ENCODE measurements around the gene LRRK1. TPM values are rescaled to one million over a fixed set of nuclear protein-coding genes. Genes with fewer than 3 reads are reported as not detected.

Gene LRRK1
- total RNA-seq, 1 experiment from 2014 or later = 1.7 TPM

DNA sequence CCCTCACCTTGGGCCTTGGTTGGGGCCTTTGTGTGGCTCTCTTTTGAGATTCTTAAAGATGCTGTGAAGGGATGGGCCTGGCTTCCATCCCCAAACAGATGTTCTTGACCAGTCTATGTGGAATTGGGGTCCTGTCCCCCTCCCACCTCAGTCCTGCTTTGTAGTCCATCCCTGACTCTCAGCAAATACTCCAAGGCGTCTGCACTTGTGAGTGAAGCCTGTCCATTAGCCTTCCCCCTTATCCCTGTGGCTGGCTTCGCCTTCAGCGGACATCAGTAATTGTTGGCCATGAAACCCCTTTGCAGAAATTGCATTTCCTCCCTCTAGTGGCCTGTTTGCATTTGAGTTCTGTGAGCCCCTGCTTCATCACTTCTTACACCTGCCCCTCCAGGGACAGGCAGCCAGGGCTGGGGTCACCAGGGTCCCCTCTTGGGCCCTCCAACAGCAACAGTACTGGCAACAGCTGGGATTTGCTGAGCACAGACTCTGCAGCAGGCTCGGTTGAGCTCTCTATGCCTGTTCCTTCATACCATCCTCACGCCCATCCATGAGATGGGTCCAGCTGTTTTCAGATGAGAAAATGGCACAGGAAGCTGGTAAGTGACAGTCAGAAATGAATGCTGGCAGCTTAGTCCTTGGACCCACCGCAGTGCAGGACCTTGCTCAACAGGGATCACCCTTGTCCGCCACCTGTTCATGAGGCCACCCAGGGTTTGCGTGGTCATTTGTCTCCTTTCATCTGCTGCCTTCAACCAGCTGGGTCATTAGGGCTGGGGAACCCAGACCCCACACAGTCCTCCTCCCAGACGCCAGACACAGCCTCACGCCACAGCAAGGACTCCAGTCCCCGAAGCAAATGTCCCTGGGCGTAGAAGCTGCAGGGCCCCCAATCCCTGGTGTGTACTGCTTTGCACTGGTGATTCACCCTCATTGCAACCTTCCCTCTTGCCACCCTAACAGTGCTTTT, 8.9 kb upstream of the LRRK1 start:
- no peak for DNase-seq (ENCODE audit: low read depth)

DNA sequence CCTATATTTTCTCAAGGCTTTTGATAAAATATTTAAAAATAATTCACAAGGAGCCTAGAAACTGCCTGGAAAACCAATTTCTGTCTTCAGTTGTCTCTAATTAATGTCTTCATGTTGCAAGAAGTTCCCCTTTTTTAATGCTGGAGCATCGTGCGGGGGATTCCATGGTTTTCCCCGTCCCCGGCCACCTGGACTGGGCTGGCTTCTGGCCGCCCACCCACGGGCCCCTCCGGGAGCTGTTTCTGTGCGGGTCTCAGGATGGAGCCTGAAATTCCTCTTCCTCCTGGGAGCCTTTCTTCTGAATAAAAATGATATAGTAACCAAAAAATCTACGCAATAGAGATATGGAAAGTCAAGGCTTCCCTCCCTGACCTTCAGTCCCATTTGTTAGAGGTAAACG, 8.1 kb upstream of the LRRK1 start:
- no peak for DNase-seq (ENCODE audit: low read depth)

DNA sequence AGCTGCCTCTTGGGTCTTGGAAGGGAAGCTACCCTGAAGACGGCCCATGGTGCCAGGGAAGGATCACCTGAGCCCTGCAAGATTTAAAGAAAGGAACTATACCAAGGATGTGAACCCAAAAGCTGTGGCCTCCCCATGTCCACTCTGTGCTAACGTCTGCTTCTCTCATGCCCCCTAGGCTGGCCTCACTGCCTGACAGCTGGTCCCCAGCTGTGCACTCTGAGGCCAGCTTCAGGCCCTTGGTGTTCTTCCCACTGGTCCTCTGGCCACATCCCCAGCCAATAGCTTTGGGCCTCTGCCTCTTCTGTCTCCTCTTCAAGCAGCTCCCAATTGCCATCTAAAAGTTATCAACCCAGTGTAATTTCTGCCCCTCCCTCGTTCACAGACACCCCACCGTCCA, 5.2 kb upstream of the LRRK1 start:
- DNase-seq (ENCODE audit: low read depth) = no peak

DNA sequence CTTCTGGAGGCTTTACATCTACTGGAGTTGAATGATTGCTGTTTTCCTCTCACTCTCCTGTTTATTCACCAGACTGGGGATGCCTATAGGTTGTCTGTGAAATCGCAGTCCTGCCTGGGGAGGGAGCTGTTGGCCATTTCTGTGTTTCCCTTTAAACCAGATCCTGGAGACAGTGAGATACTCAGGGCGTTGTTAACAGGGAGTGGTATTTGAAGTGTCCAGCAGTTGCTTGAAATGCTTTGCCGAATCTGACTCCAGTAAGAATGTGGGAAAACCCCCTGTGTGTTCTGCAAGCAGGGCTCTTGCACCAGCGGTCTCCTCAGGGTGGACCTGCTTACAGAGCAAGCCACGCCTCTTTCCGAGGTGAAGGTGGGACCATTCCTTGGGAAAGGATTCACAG, 4.3 kb upstream of the LRRK1 start:
- peak; percentile 22 for DNase-seq (ENCODE audit: low read depth)

DNA sequence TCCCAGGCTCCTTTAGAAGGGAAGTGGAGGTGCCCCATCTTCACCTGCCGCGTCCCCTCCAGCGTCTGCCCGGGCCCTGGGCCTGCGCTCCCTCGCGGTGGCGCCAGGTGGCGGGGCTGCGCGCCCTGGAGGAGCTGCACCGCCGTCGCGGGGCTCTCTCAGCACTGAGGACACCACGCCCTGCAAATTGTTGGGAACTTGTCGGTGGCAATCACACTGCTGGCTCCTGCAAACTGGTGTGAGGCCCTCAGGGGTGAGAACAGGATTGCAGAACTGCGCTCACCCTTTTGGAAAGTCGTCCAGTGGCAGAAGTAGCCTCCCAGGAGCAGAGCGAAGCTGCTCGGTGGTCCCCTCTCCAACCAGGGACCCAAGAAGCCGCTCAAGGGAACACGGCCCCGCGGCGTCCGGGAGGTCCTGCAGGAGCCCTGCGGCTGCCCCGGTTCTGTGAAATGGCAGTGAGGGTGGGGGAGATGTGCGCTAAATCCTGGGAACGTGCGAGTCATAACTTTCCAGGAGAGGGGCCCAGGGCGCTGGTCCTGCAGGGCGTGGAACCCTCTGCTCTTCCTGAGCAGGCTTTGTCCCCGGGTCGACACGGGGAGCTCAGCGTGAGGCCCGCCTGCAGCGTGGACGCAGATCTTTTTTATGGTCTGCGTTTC, 995 bp upstream of the LRRK1 start:
- DNase-seq (ENCODE audit: low read depth) = no peak

DNA sequence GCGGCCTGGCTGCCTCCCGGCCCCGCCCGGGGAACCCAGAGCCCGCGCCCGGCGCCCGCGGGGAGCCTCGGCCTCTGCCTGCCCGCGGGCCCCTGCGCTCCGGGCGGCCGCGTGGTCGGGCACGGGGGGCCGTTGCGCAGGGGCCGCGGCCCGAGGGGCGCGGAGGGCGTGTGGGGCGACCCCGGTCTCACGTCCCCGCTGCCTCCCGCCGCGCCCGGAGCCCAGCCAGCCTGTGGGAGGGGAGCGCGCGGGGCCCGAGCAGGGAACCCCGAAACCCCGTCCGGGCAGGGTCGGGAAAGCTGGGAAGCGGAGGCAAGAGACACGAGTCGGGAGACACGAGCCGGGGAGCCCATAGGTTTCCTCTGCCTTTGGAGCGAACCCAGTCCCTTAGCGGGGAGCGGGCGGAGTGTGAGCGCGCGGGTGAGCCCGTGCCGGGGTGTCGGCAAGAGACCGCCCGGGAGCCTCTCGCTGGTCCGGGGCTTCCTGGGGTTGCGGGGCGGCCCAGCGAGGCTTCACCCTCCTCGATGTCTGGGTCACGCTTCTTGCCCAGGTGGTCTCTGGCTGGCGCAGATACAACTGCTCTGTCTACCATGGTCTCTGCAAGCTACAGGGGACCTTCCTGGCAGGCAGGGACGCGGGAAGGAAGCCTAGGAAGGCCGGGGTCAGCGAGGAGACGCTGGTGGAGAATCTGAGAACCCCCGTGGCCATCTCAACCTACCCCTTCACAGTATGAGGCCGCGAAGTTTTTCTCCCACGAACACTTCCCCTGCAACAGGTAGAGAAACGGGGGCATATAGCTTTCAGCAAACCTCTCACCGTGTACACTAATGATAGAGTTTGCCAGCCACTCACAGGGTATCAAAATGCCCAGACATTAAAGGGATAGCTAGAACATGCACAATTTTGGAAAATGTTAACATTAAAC, 586 bp downstream of the LRRK1 start:
- no peak for DNase-seq (ENCODE audit: low read depth)

DNA sequence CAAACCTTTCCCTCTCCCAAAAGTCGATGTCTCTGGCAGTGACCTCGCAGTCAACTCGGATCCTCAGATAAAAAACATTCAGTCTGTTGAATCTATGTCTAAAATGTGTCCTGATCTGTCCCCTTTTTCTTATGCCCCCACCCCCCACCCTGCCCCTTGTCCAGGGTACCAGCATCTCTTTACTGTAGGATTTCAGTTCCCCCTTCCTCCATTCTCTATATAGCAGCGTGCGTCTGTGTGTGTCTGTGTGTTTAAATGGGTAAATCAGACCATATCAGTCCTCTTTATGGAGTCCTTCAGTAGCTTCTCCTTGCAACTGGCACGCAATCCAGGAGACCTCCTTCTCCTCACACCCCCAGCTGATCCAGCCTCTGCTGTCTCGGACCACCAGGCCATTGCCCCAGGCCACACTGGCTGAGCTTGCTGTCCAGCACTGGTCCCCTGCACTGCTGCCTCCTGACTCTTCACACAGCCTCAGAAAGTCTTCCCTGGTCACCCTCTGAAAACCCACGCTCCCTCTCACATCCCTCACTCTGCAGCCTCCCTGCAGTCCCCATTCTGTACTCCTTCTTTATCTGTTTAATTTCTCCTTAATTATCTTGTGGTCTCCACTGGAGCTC, 1.5 kb downstream of the LRRK1 start:
- no peak for DNase-seq (ENCODE audit: low read depth)

DNA sequence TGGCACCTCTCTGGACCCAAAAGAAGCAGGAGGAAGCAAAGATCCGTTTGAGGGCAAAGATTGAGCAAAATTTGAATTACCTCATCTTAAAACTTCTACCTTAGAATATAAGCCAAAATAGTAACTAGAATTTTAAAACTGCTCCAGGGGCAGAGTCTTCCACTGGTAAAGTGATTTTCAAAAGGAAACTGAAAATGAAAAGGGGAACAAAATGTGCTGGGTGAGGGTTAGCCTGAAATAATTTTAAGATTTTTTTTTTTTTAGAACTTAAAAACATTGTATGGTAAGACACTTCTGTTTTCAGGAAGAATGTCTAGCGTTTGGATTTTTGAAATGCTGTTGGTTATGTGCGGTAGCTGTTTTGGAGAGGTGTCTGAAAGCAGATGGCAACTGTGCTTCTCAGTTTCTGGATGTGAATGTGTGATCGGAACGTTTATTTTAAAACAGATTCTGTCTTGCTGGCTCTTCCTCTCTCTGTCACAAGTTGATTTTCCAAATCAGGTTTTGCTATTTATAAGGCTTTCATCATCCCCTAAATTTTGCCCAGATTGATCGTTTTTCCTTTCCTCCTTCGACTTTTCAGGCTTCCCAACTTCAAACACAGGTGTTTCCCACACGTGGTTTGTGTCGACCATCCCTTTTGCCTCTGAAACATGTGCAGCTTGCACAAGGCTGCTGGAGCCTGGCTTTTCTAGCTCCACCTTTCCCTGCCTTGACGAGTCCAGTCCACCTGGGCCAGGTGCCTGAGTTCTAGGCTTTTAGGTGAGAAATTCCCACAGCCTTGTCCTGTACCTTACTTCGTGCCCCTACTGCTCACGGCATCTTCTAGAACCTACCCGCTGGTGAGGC, 3.3 kb downstream of the LRRK1 start:
- no peak for DNase-seq (ENCODE audit: low read depth)

DNA sequence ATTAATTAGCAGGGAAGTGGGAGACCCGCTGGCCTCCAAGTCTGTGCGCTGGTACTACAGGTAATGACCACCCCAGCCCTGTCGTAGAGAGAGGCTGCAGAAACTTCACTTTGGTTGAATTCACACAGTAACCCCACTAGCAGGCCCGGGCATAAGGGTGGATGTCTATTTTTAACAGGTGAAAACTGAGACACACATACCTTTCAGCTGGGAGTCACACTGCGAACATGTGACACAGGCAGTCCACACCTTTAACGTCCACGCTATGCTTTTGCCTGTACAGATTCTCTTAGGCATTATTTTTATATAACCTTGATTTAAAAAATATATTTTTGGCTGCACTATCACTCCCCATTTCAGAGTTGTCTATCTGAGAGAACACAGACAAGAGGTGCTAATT, 3.9 kb downstream of the LRRK1 start:
- DNase-seq (ENCODE audit: low read depth) = no peak

DNA sequence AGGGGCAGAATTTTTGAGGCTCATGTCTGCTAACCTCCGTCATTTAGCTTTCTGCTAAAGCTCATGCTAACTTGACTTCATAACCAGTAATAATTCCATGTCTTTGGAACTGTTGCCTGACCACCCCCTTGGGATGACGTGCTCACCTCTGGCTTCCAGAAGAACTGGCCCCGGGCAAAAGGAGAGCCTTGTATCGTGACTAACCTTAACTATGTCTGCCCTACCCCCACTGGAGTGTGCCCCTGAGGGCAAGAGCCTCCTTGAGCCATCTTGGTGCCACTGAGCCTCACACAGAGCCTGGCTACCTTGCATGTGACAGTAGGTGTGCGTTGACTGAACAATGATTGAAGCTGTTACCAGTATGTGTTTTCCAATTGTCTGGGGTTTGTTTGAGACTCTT, 4.7 kb downstream of the LRRK1 start:
- DNase-seq (ENCODE audit: low read depth) = peak; percentile 55

DNA sequence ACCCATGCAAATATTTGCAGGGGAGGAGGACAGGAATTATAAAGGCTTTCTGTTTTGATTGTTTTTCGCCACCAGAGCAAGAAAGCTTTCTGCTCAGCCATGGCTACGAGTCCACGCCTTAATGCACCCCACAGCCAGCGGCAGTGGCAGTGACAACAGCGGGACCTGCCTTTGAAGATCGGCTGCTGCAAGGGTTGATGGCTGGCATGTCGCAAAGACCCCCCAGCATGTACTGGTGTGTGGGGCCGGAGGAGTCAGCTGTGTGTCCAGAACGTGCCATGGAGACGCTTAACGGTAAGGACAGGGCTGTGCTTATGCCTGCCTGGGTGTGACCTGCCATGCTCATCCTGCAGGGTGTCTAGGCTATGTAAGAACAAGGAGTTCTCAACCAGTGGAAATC, 5.3 kb downstream of the LRRK1 start:
- no peak for DNase-seq (ENCODE audit: low read depth)

DNA sequence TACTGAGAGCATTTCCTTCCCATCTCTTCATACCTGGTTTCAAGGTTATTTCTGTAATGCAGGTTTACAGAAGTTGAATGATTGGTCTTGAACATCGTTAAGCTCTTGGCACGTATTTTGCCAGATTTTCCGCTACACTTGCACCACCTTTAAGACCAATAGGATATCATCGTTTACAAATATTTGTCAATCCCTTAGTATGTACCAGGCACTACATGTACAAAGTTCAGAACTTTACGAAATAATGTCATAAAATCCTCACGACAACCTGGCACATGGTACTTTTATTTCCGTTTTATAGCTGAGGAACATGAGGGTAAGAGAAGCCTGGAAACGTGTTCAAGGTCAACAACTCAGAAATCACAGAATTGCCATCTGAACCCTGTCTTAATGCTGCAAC, 6.3 kb downstream of the LRRK1 start:
- DNase-seq (ENCODE audit: low read depth) = no peak

DNA sequence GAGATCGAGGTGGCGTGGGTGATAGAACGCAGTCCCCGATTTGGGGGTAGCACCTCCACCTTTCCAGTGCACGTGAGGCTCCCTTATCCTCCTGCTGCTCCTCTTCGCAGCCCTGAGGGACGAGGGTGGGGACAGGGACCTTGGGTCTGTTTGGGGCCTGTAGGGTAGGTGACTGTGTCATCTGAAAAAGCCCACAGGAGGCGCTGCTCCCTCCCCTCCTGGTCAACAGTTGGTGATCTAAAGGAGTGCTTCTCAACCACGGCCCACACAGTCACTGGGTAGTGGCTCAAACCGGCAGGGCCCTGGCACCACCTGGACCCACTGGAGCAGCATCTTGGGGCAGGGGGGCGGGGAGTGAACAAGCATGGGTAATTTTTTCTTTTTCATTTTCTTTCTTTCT, 7.1 kb downstream of the LRRK1 start:
- DNase-seq (ENCODE audit: low read depth) = no peak

DNA sequence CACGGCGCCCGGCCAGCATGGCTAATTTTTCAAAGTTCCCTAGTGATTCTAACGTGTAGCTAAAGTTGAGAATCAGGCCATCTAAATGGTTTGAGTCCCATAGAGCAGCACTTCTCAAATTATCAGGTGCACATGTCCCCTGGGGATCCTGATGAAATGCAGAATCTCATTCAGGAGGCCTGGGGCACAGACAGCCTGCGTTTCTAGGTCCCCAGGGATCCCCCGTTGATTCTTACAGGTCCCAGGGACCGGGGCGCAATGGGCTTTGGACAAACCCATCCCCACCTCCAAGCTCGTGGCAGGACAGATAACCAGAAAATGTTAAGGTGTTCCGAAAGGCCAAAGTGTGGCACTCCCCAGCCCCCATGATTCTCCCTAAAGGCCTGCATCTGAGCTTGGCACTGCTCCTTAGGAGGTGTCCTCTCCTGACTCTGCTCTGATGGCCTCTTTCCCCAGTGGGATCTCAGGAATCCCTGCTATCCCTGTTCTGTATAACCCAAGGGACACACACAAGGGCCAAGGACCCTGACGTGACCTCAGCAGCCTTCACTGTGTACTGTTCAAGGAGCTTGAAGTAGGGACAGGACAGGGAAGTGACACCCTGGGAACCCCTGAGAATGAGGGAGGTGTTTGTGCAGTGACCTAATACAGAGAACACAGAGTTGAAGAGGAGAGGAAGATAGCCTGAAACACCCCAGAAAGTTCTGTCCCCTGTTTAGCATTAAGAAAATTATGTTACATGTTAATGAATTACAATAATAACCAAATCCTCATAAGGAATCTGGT, 8.0 kb downstream of the LRRK1 start:
- DNase-seq (ENCODE audit: low read depth) = no peak

DNA sequence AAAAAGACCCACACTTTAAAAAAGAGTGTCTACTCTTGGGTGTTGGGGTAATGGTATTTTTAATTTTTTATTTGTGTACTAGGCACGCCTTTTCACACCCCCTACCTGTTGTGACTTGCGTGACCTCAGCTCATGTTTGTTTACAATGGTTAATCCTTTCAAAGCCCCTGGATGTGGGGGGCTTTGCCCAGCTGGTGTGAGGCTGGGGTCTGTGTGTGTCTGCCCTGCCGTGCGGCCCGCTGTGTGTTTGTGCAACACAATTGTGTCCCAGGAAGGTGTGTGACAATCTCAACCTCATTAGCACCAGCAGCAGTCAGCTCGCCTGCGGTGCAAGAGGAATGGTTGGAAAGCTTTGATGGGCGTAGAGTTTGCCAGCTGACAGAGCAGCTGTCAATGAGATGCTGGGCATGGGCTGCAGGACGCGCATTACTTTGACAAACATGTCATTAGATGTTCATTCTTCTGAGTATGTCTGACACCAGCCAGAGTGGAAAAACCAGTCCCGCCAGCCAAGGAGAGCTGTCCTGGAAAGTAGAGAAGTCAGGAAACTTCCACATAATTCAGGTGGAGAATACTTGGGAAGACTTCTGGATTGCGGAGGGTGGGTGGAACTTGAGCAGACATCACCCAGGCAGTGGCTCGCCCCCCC, 9.6 kb downstream of the LRRK1 start:
- DNase-seq (ENCODE audit: low read depth) = no peak

DNA sequence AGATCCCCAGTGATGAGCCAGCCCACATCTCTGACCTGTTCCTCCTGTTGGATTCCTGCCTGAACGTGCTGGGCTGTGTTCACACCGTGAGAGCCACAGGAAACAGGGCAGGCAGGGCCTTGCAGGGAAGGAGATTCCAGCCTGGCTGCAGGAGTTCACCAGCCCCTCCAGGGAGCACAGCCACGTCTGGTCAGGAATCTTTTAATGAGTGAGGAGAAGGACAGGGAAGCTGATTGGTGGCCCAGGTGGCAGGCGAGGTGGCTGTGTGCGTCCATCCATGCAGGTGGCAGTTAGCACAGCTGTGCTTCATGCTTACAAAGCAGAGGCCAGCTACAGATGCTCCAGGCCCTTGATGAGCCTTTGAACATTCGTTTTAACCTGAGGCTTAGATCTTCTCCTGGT, 10.5 kb downstream of the LRRK1 start:
- DNase-seq (ENCODE audit: low read depth) = peak; percentile 45

DNA sequence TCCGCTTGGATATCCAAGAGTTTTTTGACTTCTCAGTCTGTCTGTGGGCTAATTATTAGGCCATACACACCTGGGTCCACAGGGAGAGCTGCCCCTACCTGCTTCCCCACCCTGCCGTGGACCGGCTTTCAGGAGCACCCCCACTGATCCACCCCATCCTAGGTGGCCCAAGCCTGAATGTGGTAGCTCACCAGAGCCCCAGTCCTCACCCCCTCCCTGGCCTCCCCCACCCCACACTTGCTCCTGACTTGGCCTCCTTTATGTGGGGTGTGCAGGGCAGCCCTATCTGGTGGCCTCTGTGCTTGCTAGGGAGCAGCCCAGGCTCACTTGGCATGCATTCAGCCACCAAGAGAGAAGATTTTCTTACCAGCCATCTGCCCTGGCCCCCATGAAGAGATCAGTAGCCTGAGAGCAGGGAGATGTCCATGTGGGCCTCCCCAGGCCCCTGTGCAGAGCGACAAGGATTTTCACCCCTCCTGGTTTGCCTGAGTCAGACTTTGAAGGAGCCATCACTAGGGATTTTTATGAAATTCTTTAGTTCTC, 11.2 kb downstream of the LRRK1 start:
- DNase-seq (ENCODE audit: low read depth) = no peak

DNA sequence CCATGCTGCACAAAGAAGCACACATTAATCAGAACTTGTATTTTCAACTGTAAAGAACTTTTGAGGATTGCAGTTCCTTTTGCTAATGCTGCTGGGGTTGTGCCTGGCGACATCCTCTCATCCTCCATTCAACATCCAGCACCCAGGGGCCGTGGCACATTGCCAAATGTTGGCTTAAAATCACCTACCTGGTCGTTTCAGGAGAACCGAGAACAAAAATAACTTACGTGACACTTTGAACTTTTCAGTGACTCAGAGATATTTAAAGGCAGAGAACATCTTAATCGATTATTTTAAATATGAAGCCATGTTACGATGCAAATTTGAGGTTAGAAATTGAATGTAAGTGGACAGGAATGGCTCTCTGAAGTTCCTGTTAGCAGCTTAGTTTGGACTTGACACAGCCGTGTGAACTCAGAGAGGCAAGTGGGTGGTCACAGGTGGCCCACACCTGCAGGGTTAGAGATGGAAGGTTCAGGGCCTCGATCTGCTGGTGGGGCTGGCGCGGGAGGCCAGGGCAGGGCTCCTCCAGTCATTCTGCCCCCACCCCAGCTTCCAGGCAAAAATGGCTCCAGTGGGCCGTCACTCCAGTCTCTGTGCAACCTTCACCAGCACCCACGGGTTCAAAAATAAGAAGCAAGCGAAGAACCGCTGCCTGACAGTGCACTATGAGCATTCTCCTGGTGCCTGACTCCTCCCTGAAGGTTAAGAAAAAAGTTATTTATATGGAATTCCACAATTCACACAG, 12.2 kb downstream of the LRRK1 start:
- DNase-seq (ENCODE audit: low read depth) = no peak
